ENCODE results near the gene VDAC2.

VDAC2 gene

GRCh38 chr10:75253281-75254220, 43.0 kb downstream of the VDAC2 start:
- DNase-seq (ENCODE audit: low spot score): no peak

GRCh38 chr10:75254739-75255138, 44.1 kb downstream of the VDAC2 start:
- DNase-seq (ENCODE audit: low spot score): no peak

GRCh38 chr10:75260990-75261389, 50.4 kb downstream of the VDAC2 start:
- DNase-seq (ENCODE audit: low spot score): no peak

GRCh38 chr10:75261813-75262705, 51.5 kb downstream of the VDAC2 start:
- no peak for DNase-seq (ENCODE audit: low spot score)

- DNase-seq (ENCODE audit: low spot score): no peak
These were observed 53.2 kb downstream of the VDAC2 start for GRCh38 chr10:75263806-75264205.

GRCh38 chr10:75265856-75266255, 55.3 kb downstream of the VDAC2 start:
- no peak for DNase-seq (ENCODE audit: low spot score)

GRCh38 chr10:75266945-75267344, 56.3 kb downstream of the VDAC2 start:
- no peak for DNase-seq (ENCODE audit: low spot score)

GRCh38 chr10:75269605-75270004, 59.0 kb downstream of the VDAC2 start:
- no peak for DNase-seq (ENCODE audit: low spot score)

- DNase-seq (ENCODE audit: low spot score): no peak
These were observed 61.5 kb downstream of the VDAC2 start for GRCh38 chr10:75272094-75272493.

GRCh38 chr10:75272896-75273295, 62.3 kb downstream of the VDAC2 start:
- no peak for DNase-seq (ENCODE audit: low spot score)

GRCh38 chr10:75276069-75276872, 65.7 kb downstream of the VDAC2 start:
- no peak for DNase-seq (ENCODE audit: low spot score)

GRCh38 chr10:75280236-75280635, 69.6 kb downstream of the VDAC2 start:
- DNase-seq (ENCODE audit: low spot score): no peak

Measured in HuH-7.5 (cell line).